ENCODE data around the gene GNAZ. TPM values are rescaled to one million over a fixed set of nuclear protein-coding genes. Genes with fewer than 3 reads are reported as not detected.

Gene GNAZ
- total RNA-seq, 4 donors from 2014 or later = 2.7 to 14.7 (median 7.8) TPM

- Histone ChIP-seq H3K4me1 (no peaks in the 10 kb centered on the region), H3K9me3 (no peaks in the 10 kb centered on the region), H3K27ac (no peak overlapping the region), H3K36me3 (no peaks in the 10 kb centered on the region), H3K4me3 (no peak overlapping the region), H3K27me3 (no peaks in the 10 kb centered on the region)
- 88 to 90% methylated on average over 4 of the region's 4 CpGs for WGBS, 2 donors (ENCODE audit: low coverage in 1 of 2)
- in situ Hi-C loops (cut with MboI; ENCODE audit: low pct_ligation_motif_present in 1 of 4, low pct_unique_long_range_greater_than_20kb in 1 of 4, low sequenced_read_pairs in 3 of 4) (no loop called here), intact Hi-C loops (cut with DNase I; ENCODE audit: low total_unique reads) (no loop called here)
- no peak for TF ChIP-seq POLR2AphosphoS5 (IDR thresholded peaks at IDR 0.05)
- TF ChIP-seq POLR2A (IDR thresholded peaks at IDR 0.05) = no peak
- no peak for TF ChIP-seq CTCF (IDR thresholded peaks at IDR 0.05)
- TF ChIP-seq EP300 (IDR thresholded peaks at IDR 0.05; ENCODE audit: low read depth) = no peak
- no peak for DNase-seq
Observed at GRCh38 chr22:23032658-23033057, 37.7 kb upstream of the GNAZ start.

- 85 to 89% methylated on average over 5 to 6 of the region's 6 CpGs for WGBS, 2 donors (ENCODE audit: low coverage in 1 of 2)
- H3K27ac ChIP-seq = no peak overlapping the region
- in situ Hi-C loops (cut with MboI; ENCODE audit: low pct_ligation_motif_present in 1 of 4, low pct_unique_long_range_greater_than_20kb in 1 of 4, low sequenced_read_pairs in 3 of 4) = no loop called here
- TF ChIP-seq POLR2AphosphoS5 (IDR thresholded peaks at IDR 0.05) = no peak
- no peak for TF ChIP-seq EP300 (IDR thresholded peaks at IDR 0.05; ENCODE audit: low read depth)
- TF ChIP-seq CTCF (IDR thresholded peaks at IDR 0.05) = no peak
- no peak for TF ChIP-seq POLR2A (IDR thresholded peaks at IDR 0.05)
- no peaks in the 10 kb centered on the region for H3K9me3 ChIP-seq
- H3K27me3 ChIP-seq = no peaks in the 10 kb centered on the region
- H3K4me1 ChIP-seq = no peaks in the 10 kb centered on the region
- intact Hi-C loops (cut with DNase I; ENCODE audit: low total_unique reads) = no loop called here
- DNase-seq = no peak
- no peaks in the 10 kb centered on the region for H3K36me3 ChIP-seq
- H3K4me3 ChIP-seq = no peak overlapping the region
Observed at GRCh38 chr22:23033116-23033905, 37.0 kb upstream of the GNAZ start.

- intact Hi-C loops (cut with DNase I; ENCODE audit: low total_unique reads) (no loop called here), in situ Hi-C loops (cut with MboI; ENCODE audit: low pct_ligation_motif_present in 1 of 4, low pct_unique_long_range_greater_than_20kb in 1 of 4, low sequenced_read_pairs in 3 of 4) (no loop called here)
- Histone ChIP-seq H3K27ac (no peak overlapping the region), H3K36me3 (no peaks in the 10 kb centered on the region), H3K4me3 (no peak overlapping the region), H3K27me3 (no peaks in the 10 kb centered on the region), H3K9me3 (no peaks in the 10 kb centered on the region), H3K4me1 (no peaks in the 10 kb centered on the region)
- WGBS, 2 donors (ENCODE audit: low coverage in 1 of 2) = 80 to 85% methylated on average over 9 to 10 of the region's 10 CpGs
- no peak for TF ChIP-seq POLR2AphosphoS5 (IDR thresholded peaks at IDR 0.05)
- no peak for TF ChIP-seq EP300 (IDR thresholded peaks at IDR 0.05; ENCODE audit: low read depth)
- no peak for TF ChIP-seq POLR2A (IDR thresholded peaks at IDR 0.05)
- TF ChIP-seq CTCF (IDR thresholded peaks at IDR 0.05) = no peak
- no peak for DNase-seq
Observed at GRCh38 chr22:23034621-23035556, 35.4 kb upstream of the GNAZ start.

- H3K4me1 ChIP-seq = no peaks in the 10 kb centered on the region
- no peaks in the 10 kb centered on the region for H3K36me3 ChIP-seq
- H3K27me3 ChIP-seq = no peaks in the 10 kb centered on the region
- TF ChIP-seq EP300 (IDR thresholded peaks at IDR 0.05; ENCODE audit: low read depth) (no peak), POLR2A (IDR thresholded peaks at IDR 0.05) (no peak), CTCF (IDR thresholded peaks at IDR 0.05) (no peak), POLR2AphosphoS5 (IDR thresholded peaks at IDR 0.05) (no peak)
- WGBS, 2 donors (ENCODE audit: low coverage in 1 of 2) = 81 to 88% methylated on average over 4 to 6 of the region's 6 CpGs
- DNase-seq = no peak
- H3K27ac ChIP-seq = no peak overlapping the region
- in situ Hi-C loops (cut with MboI; ENCODE audit: low pct_ligation_motif_present in 1 of 4, low pct_unique_long_range_greater_than_20kb in 1 of 4, low sequenced_read_pairs in 3 of 4) (no loop called here), intact Hi-C loops (cut with DNase I; ENCODE audit: low total_unique reads) (no loop called here)
- H3K4me3 ChIP-seq = no peak overlapping the region
- H3K9me3 ChIP-seq = no peaks in the 10 kb centered on the region
Observed at GRCh38 chr22:23035557-23036277, 34.6 kb upstream of the GNAZ start.

Measured in transverse colon (tissue), 4 donors.